ENCODE data around the gene ERGIC1. TPM values are rescaled to one million over a fixed set of nuclear protein-coding genes. Genes with fewer than 3 reads are reported as not detected.

Gene ERGIC1
- total and polyA plus RNA-seq, 2 experiments from 2014 or later = 25.2 to 92.2 TPM

- no peak for TF ChIP-seq ZNF462 (CRISPR knock-in tag; IDR thresholded peaks at IDR 0.05)
- no peak for TF ChIP-seq NANOG (IDR thresholded peaks at IDR 0.05; ENCODE audit: borderline replicate concordance)
Observed at GRCh38 chr5:172972552-172972951, 138.5 kb downstream of the ERGIC1 start (continued).

- H3K9me3 Mint-ChIP-seq = no peaks in the 10 kb centered on the region
- H3K27ac ChIP-seq (ENCODE audit: low read depth) = no peak overlapping the region
Observed at GRCh38 chr5:172973127-172973916, 139.3 kb downstream of the ERGIC1 start.

More at GRCh38 chr5:172973127-172973916, 139.3 kb downstream of the ERGIC1 start:
- no peak overlapping the region for H2AFZ ChIP-seq
- H3K79me2 ChIP-seq (replicated peaks; ENCODE audit: insufficient read depth) = no peaks in the 10 kb centered on the region
- peaks cover 2% of the 10 kb centered on the region for H3K27me3 Mint-ChIP-seq (ENCODE audit: insufficient read depth, low read depth, poor library complexity)
- H3K27ac Mint-ChIP-seq = no peak overlapping the region
- peaks cover 4% of the 10 kb centered on the region; the same call in 2 of the 3 replicates for H3K36me3 Mint-ChIP-seq (ENCODE audit: low read depth)
- H3K4me1 Mint-ChIP-seq = no peaks in the 10 kb centered on the region
- no peak overlapping the region for H3K4me2 ChIP-seq
- TF ChIP-seq ETS1 (IDR thresholded peaks at IDR 0.05) (no peak), REST (IDR thresholded peaks at IDR 0.05; ENCODE audit: unreplicated experiment) (no peak), POLR2AphosphoS5 (IDR thresholded peaks at IDR 0.05; ENCODE audit: low read depth) (no peak), ZNF114 (CRISPR knock-in tag; IDR thresholded peaks at IDR 0.05) (no peak)
- H3F3A ChIP-seq (replicated peaks; ENCODE audit: low read depth) = no peaks in the 10 kb centered on the region
- no peaks in the 10 kb centered on the region for H3K9me2 ChIP-seq (ENCODE audit: insufficient read depth)
- no peak overlapping the region for H3K4me3 ChIP-seq
- H3K36me3 ChIP-seq (ENCODE audit: insufficient read depth) = no peaks in the 10 kb centered on the region
- no peak overlapping the region for H3K4me3 Mint-ChIP-seq
- no peaks in the 10 kb centered on the region for H4K20me1 ChIP-seq (replicated peaks; ENCODE audit: insufficient read depth)
- no peak for ATAC-seq
- peaks cover 8% of the 10 kb centered on the region; the same call in 1 of the 2 replicates for H3K27me3 ChIP-seq (ENCODE audit: insufficient read depth)
- no peaks in the 10 kb centered on the region for H3K4me1 ChIP-seq (ENCODE audit: insufficient read depth)
- DNase-seq (ENCODE audit: low spot score) = no peak
